ENCODE results near the gene NBPF20. TPM values are rescaled to one million over a fixed set of nuclear protein-coding genes. Genes with fewer than 3 reads are reported as not detected.
"Not testable (repeated sequence)": the region's sequence is repeated elsewhere in the genome, so short reads cannot be mapped to it uniquely, and the experiment has no call there.

Gene NBPF20
- total RNA-seq, 6 experiments from 2014 or later, result 1.5 to 2.9 (median 2.3) TPM

- not testable (repeated sequence) for H3K9me3 Mint-ChIP-seq; H3K27ac Mint-ChIP-seq; H3K27me3 Mint-ChIP-seq (ENCODE audit: insufficient read depth); H3K36me3 Mint-ChIP-seq (ENCODE audit: low read depth); H3K4me1 Mint-ChIP-seq (ENCODE audit: low read depth); H3K4me3 Mint-ChIP-seq; DNase-seq
Measured at GRCh38 chr1:145453873-145454823, 28.7 kb upstream of the NBPF20 start.

- not testable (repeated sequence) for H3K9me3 Mint-ChIP-seq; H3K4me1 Mint-ChIP-seq (ENCODE audit: low read depth); H3K27ac Mint-ChIP-seq; H3K27me3 Mint-ChIP-seq (ENCODE audit: insufficient read depth); DNase-seq; H3K36me3 Mint-ChIP-seq (ENCODE audit: low read depth); H3K4me3 Mint-ChIP-seq
Measured at GRCh38 chr1:145452506-145452905, 27.1 kb upstream of the NBPF20 start.

GRCh38 chr1:145451914-145452313, 26.5 kb upstream of the NBPF20 start:
- not testable (repeated sequence) for H3K4me1 Mint-ChIP-seq (ENCODE audit: low read depth); H3K27ac Mint-ChIP-seq; H3K9me3 Mint-ChIP-seq; H3K4me3 Mint-ChIP-seq; H3K36me3 Mint-ChIP-seq (ENCODE audit: low read depth); H3K27me3 Mint-ChIP-seq (ENCODE audit: insufficient read depth); DNase-seq

DNA sequence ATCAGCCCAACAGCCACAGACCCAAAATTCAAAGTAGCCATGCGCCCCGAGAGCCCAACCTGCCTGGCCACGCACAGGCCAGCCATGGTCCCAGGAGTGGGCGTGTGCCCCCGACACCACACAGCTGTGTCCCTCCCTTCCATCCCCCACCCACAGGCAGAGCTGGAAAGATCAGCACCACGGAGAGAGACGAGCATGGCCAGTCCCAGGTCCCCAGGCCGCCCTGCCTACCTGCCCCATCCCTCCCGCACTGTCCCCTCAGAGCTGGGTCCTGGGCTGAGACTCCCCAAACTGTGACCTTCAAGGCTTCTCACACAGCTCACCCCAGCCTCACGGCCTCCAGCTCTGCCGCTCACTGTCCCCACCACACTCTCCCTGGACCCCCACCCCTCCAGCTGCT, 19.8 kb upstream of the NBPF20 start:
- not testable (repeated sequence) for H3K4me3 Mint-ChIP-seq; H3K9me3 Mint-ChIP-seq; H3K27ac Mint-ChIP-seq; DNase-seq; H3K36me3 Mint-ChIP-seq (ENCODE audit: low read depth); H3K4me1 Mint-ChIP-seq (ENCODE audit: low read depth)
- peaks cover 13% of the 10 kb centered on the region for H3K27me3 Mint-ChIP-seq (ENCODE audit: insufficient read depth)

DNA sequence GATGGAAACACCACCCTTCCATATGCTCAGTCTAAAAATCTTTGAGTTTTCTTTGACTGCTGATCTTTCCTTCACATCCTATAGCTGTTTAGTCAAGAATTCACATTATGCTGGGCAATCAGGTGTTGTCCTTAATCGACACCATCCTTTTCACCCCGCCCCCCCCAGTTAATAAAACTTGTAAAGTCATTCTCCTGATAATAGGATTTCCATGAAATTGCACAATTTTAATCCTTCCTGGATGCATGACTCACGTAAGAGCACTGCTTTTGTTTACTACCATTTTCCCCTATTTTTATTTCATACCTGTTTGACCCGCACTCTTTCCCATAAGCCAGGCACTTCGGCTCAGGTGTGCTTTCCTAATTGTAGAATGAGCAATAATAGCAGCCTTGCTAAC, 16.9 kb upstream of the NBPF20 start:
- DNase-seq; H3K4me1 Mint-ChIP-seq (ENCODE audit: low read depth); H3K4me3 Mint-ChIP-seq; H3K27ac Mint-ChIP-seq; H3K9me3 Mint-ChIP-seq; H3K36me3 Mint-ChIP-seq (ENCODE audit: low read depth): not testable (repeated sequence)
- peaks cover 13% of the 10 kb centered on the region for H3K27me3 Mint-ChIP-seq (ENCODE audit: insufficient read depth)

- not testable (repeated sequence) for DNase-seq; H3K27ac Mint-ChIP-seq; H3K4me1 Mint-ChIP-seq (ENCODE audit: low read depth)
- Mint-ChIP-seq H3K36me3 (ENCODE audit: low read depth) (peaks cover 17% of the 10 kb centered on the region), H3K4me3 (peak overlapping the region; percentile 53; the same call in 1 of the 2 replicates), H3K9me3 (peaks cover 14% of the 10 kb centered on the region), H3K27me3 (ENCODE audit: insufficient read depth) (peaks cover 32% of the 10 kb centered on the region)
Measured at GRCh38 chr1:145431363-145432256, 6.2 kb upstream of the NBPF20 start.

- H3K4me3 Mint-ChIP-seq; H3K27ac Mint-ChIP-seq; H3K4me1 Mint-ChIP-seq (ENCODE audit: low read depth); DNase-seq: not testable (repeated sequence)
- Mint-ChIP-seq H3K36me3 (ENCODE audit: low read depth) (peaks cover 17% of the 10 kb centered on the region), H3K27me3 (ENCODE audit: insufficient read depth) (peaks cover 30% of the 10 kb centered on the region), H3K9me3 (peaks cover 14% of the 10 kb centered on the region)
Measured at GRCh38 chr1:145430830-145431229, 5.4 kb upstream of the NBPF20 start.

- not testable (repeated sequence) for H3K4me3 Mint-ChIP-seq; H3K4me1 Mint-ChIP-seq (ENCODE audit: low read depth); H3K27ac Mint-ChIP-seq; DNase-seq
- H3K9me3 Mint-ChIP-seq, result peaks cover 14% of the 10 kb centered on the region
- H3K27me3 Mint-ChIP-seq (ENCODE audit: insufficient read depth), result peaks cover 35% of the 10 kb centered on the region
- peaks cover 17% of the 10 kb centered on the region for H3K36me3 Mint-ChIP-seq (ENCODE audit: low read depth)
Measured at GRCh38 chr1:145429329-145429728, 3.9 kb upstream of the NBPF20 start.

DNA sequence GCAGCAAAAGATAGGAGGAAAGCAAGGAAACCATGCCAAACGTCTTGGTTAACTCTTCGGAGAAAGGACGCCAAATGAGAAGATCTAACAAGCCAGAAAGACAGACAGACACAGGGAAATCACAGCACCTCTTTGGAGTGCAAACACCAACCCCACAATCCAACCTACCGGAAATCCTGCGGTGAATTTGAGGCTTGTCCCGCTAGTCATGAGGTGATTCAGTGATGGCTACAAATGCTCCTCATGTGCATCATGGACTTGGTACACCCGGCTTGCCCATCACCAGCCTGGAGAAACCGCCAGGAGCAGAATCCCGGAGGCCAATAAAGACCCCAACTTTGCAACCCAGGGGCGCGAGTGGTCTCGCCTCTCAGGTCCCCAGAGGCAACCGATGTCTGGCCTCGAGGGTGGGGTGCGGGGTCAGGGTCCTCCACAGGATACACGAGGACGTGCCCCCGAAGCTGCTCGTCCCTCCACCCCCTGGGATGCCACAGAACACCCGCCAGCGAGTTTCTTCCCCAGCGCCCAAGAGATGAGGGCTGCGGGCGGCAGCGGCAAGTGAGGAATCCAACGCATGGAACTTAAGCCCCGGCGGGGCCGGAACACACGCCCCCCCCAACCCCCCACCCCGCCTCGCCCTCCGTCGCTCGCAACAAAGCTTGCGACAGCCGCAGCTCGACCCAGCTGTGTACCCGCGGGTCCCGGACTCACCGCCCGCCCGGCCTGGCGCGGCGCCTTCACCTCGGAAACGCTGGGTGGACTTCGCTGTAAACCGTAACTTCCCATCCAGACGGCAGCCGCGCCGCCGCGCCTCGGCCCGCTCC, 579 bp downstream of the NBPF20 start:
- Mint-ChIP-seq H3K4me1 (ENCODE audit: low read depth) (peaks cover 11% of the 10 kb centered on the region), H3K27ac (peak overlapping the region; percentile 83), H3K27me3 (ENCODE audit: insufficient read depth) (peaks cover 25% of the 10 kb centered on the region), H3K36me3 (ENCODE audit: low read depth) (peaks cover 10% of the 10 kb centered on the region), H3K4me3 (peak overlapping the region; percentile 96)
- DNase-seq, result peak; percentile 70
- H3K9me3 Mint-ChIP-seq, result not testable (repeated sequence)

- not testable (repeated sequence) for H3K9me3 Mint-ChIP-seq; DNase-seq; H3K27me3 Mint-ChIP-seq (ENCODE audit: insufficient read depth); H3K36me3 Mint-ChIP-seq (ENCODE audit: low read depth); H3K27ac Mint-ChIP-seq; H3K4me3 Mint-ChIP-seq; H3K4me1 Mint-ChIP-seq (ENCODE audit: low read depth)
Measured at GRCh38 chr1:145415149-145415548, 10.3 kb downstream of the NBPF20 start.

- H3K4me1 Mint-ChIP-seq (ENCODE audit: low read depth), result not testable (repeated sequence)
Measured at GRCh38 chr1:145407266-145407665, 18.1 kb downstream of the NBPF20 start.

More at GRCh38 chr1:145407266-145407665, 18.1 kb downstream of the NBPF20 start:
- not testable (repeated sequence) for H3K36me3 Mint-ChIP-seq (ENCODE audit: low read depth); H3K27ac Mint-ChIP-seq; DNase-seq; H3K27me3 Mint-ChIP-seq (ENCODE audit: insufficient read depth); H3K9me3 Mint-ChIP-seq; H3K4me3 Mint-ChIP-seq

Data from HFFc6 (cell line).